ENCODE data around the gene FCN2. TPM values are rescaled to one million over a fixed set of nuclear protein-coding genes. Genes with fewer than 3 reads are reported as not detected.
A peak's percentile ranks its signal among the peaks of the same experiment; 100 is the strongest.

Gene FCN2
- total RNA-seq, 1 donor from 2014 or later, result not detected

- H3K36me3 ChIP-seq (ENCODE audit: control insufficient read depth, insufficient read depth, low read length), result no peaks in the 10 kb centered on the region
- peak; percentile 23 for FAIRE-seq
Observed at GRCh38 chr9:134915046-134915985, 34.7 kb downstream of the FCN2 start.

DNA sequence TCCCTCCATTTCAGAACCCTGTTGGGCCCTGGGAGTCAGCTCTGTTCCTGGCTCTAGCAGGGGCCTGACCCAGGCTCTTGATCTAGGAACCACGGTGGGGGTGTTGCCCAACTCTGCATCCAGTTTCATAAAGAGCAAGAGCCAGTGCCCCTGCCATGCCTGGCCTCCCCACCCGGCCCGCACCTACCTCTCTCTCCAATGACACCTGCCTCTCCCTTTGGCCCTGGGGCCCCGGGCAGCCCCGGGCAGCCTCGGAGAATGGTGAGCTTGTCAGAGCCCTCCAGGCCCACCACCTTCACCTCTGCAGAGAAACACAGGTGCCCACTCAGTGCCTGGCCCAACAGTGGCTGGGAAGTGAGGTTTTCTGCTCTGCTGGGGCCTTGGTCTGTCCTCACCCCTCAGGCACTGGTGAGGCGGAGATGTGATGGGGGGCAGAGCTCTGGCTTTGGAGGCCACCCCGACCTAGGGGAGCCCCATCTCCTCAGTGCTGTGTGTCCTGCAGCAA, 35.6 kb downstream of the FCN2 start:
- DNase-seq (ENCODE audit: low read depth), result no peak
- peak; percentile 40 for FAIRE-seq
- Histone ChIP-seq H3K27me3 (ENCODE audit: control insufficient read depth, insufficient read depth, low read length) (no peaks in the 10 kb centered on the region), H3K36me3 (ENCODE audit: control insufficient read depth, insufficient read depth, low read length) (no peaks in the 10 kb centered on the region), H3K4me3 (ENCODE audit: low read depth, low read length) (no peak overlapping the region)
- TF ChIP-seq, protein P1, sequence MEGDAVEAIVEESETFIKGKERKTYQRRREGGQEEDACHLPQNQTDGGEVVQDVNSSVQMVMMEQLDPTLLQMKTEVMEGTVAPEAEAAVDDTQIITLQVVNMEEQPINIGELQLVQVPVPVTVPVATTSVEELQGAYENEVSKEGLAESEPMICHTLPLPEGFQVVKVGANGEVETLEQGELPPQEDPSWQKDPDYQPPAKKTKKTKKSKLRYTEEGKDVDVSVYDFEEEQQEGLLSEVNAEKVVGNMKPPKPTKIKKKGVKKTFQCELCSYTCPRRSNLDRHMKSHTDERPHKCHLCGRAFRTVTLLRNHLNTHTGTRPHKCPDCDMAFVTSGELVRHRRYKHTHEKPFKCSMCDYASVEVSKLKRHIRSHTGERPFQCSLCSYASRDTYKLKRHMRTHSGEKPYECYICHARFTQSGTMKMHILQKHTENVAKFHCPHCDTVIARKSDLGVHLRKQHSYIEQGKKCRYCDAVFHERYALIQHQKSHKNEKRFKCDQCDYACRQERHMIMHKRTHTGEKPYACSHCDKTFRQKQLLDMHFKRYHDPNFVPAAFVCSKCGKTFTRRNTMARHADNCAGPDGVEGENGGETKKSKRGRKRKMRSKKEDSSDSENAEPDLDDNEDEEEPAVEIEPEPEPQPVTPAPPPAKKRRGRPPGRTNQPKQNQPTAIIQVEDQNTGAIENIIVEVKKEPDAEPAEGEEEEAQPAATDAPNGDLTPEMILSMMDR (IDR thresholded peaks at IDR 0.05; ENCODE audit: insufficient read depth, low read length, severe bottlenecking), result no peak

More at GRCh38 chr9:134915046-134915985, 34.7 kb downstream of the FCN2 start:
- TF ChIP-seq, protein P1 (IDR thresholded peaks at IDR 0.05; ENCODE audit: insufficient read depth, low read length, severe bottlenecking), result no peak
- Histone ChIP-seq H3K27me3 (ENCODE audit: control insufficient read depth, insufficient read depth, low read length) (no peaks in the 10 kb centered on the region), H3K4me3 (ENCODE audit: low read depth, low read length) (no peak overlapping the region)
- DNase-seq (ENCODE audit: low read depth), result no peak

- TF ChIP-seq, protein P1 (IDR thresholded peaks at IDR 0.05; ENCODE audit: insufficient read depth, low read length, severe bottlenecking), result no peak
- DNase-seq (ENCODE audit: low read depth), result no peak
Observed at GRCh38 chr9:134917431-134918373, 37.1 kb downstream of the FCN2 start, which contains the start of gene FCN1. Gene FCN1, minus strand, starts transcription at chr9:134917912. Its CDS starts 41 bp downstream, at chr9:134917871.

DNA sequence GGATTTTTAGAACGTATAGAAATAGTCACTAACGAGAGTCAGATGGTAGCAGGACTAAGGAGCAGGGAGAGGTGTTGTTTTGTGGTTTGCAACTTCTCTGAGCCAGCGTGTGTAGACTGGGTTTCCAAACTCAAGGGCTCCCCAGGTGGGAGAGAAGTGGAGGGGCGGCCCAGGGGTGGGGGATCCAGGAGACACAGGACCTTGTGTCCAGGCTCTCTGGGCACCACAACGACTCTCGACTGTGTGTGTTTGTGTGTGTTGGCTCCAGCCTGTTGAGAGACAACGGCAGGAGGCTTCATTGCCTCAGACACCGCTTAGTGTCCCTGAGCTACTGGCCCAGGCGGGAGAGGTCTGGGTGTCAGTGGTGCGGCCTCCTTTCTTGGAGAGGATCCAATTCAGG, 38.0 kb downstream of the FCN2 start:
- Histone ChIP-seq H3K27me3 (ENCODE audit: control insufficient read depth, insufficient read depth, low read length) (no peaks in the 10 kb centered on the region), H3K4me3 (ENCODE audit: low read depth, low read length) (no peak overlapping the region), H3K36me3 (ENCODE audit: control insufficient read depth, insufficient read depth, low read length) (no peaks in the 10 kb centered on the region)
- no peak for DNase-seq (ENCODE audit: low read depth)
- TF ChIP-seq, protein P1 (IDR thresholded peaks at IDR 0.05; ENCODE audit: insufficient read depth, low read length, severe bottlenecking), result no peak
- FAIRE-seq, result no peak

More at GRCh38 chr9:134917431-134918373, 37.1 kb downstream of the FCN2 start, which contains the start of gene FCN1:
- H3K36me3 ChIP-seq (ENCODE audit: control insufficient read depth, insufficient read depth, low read length), result no peaks in the 10 kb centered on the region
- no peak for FAIRE-seq
- H3K4me3 ChIP-seq (ENCODE audit: low read depth, low read length), result no peak within 1 kb of the TSS
- no peaks in the 10 kb centered on the region for H3K27me3 ChIP-seq (ENCODE audit: control insufficient read depth, insufficient read depth, low read length)

DNA sequence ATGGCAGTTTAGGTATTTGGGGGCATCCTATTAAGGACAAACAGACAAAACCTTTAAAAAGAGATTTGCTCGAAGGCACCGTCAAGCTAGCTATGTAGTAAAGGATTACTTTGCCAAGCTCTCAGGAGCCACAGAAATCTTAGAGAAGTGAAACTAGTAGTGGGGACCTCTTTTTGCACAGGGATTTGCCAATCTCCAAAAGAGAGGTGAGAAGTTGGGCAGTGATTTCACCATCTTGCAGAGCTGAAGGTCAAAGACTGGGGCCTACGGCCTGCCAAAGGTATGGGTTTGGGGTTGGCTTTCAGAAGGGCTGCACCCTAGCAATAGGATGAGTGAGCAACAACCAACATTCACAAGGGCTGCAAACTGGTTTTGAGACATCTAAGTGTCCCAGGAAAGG, 38.7 kb downstream of the FCN2 start:
- DNase-seq (ENCODE audit: low read depth) (no peak), FAIRE-seq (no peak)

More for the DNA sequence above, 38.7 kb downstream of the FCN2 start:
- Histone ChIP-seq H3K27me3 (ENCODE audit: control insufficient read depth, insufficient read depth, low read length) (no peaks in the 10 kb centered on the region), H3K4me3 (ENCODE audit: low read depth, low read length) (no peak overlapping the region), H3K36me3 (ENCODE audit: control insufficient read depth, insufficient read depth, low read length) (no peaks in the 10 kb centered on the region)
- TF ChIP-seq, protein P1 (IDR thresholded peaks at IDR 0.05; ENCODE audit: insufficient read depth, low read length, severe bottlenecking), result no peak

Measured in bronchial epithelial cell (primary cell).